ENCODE measurements around the gene ZNF384. TPM values are rescaled to one million over a fixed set of nuclear protein-coding genes. Genes with fewer than 3 reads are reported as not detected.
A peak's percentile ranks its signal among the peaks of the same experiment; 100 is the strongest.

Gene ZNF384
- total and polyA plus RNA-seq, 2 of the 8 experiments (the other 6 are each of a cell fraction or from before 2014, with no cell fraction given): 59.0 to 59.6 TPM

- TF ChIP-seq EZH2 (IDR thresholded peaks at IDR 0.05; ENCODE audit: low read depth, low read length, severe bottlenecking) (no peak), TAF7 (optimal IDR thresholded peaks at IDR 0.05; ENCODE audit: borderline replicate concordance, low read depth, low read length) (peak; percentile 14), TCF12 (IDR thresholded peaks at IDR 0.05; ENCODE audit: low read depth, low read length) (0 out of 2 replicates have a peak, but pooled peaks have one; percentile 19), GTF2F1 (IDR thresholded peaks at IDR 0.05; ENCODE audit: borderline replicate concordance, low read depth, low read length) (peak; percentile 34; the same call in 1 of the 2 replicates), ATF3 (IDR thresholded peaks at IDR 0.05; ENCODE audit: insufficient read depth, low read depth, low read length) (0 out of 2 replicates have a peak, but pooled peaks have one; percentile 10), TBP (IDR thresholded peaks at IDR 0.05; ENCODE audit: low read depth, low read length) (peak; percentile 41; the same call in 1 of the 2 replicates), CTCF (IDR thresholded peaks at IDR 0.05; ENCODE audit: control extremely low read depth in 1 of 3, insufficient read depth in 1 of 3, low read depth in 1 of 3, low read length in 3 of 3) (peak; percentile 89 to 99 (median 92)), CTBP2 (IDR thresholded peaks at IDR 0.05; ENCODE audit: borderline replicate concordance, insufficient read depth, insufficient read length, low read length) (peak; percentile 89), SIN3A (conservative IDR thresholded peaks at IDR 0.05 in 1 of 2, IDR thresholded peaks at IDR 0.05 in 1 of 2; ENCODE audit: low read depth in 1 of 2, low read length in 2 of 2) (peak in 1 of 2 experiments; percentile 68; a peak in 1 of 4 replicates), SP2 (IDR thresholded peaks at IDR 0.05; ENCODE audit: low read length) (no peak), CREB1 (IDR thresholded peaks at IDR 0.05) (peak; percentile 88), KDM5A (IDR thresholded peaks at IDR 0.05; ENCODE audit: low read length) (no peak), ASH2L (IDR thresholded peaks at IDR 0.05; ENCODE audit: low read length) (peak; percentile 71), KDM1A (IDR thresholded peaks at IDR 0.05; ENCODE audit: borderline replicate concordance, low read length) (peak; percentile 52; the same call in 1 of the 2 replicates), KDM4A (IDR thresholded peaks at IDR 0.05; ENCODE audit: low read depth, low read length, severe bottlenecking) (peak; percentile 82), GABPA (IDR thresholded peaks at IDR 0.05; ENCODE audit: borderline replicate concordance, insufficient read depth, low read length) (peak; percentile 39; the same call in 1 of the 2 replicates), EGR1 (IDR thresholded peaks at IDR 0.05; ENCODE audit: borderline replicate concordance, low read depth, low read length) (no peak), SRF (IDR thresholded peaks at IDR 0.05; ENCODE audit: low read depth, low read length) (no peak; the same call in 1 of the 2 replicates)
Measured at GRCh38 chr12:6620137-6620884, 68.9 kb downstream of the ZNF384 start (continued).

All from H1 (cell line).